Measurements from ENCODE around the gene CCNG1.

DNA sequence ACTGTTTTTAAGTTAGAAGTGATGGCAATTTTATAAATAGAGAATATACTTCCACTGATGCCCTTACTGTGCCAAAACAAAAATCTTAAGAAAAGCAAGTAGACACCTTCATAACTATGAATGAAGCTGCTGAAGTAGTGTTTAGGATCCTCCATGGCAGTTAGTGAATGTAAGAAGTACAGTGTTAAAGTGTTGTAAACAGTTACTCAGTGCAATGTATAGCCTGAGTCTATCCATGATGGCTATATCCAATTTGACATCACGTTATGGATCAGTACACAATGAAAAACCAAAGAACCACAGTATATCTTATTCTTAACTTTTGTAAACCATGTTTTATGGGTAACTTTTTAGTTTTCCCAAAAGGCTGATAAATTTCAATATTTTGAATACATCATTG lies 7.1 kb downstream of the CCNG1 start:
- TF ChIP-seq POLR2A (IDR thresholded peaks at IDR 0.05; ENCODE audit: low read depth, low read length) (no peak), TAF1 (IDR thresholded peaks at IDR 0.05; ENCODE audit: low read depth, low read length) (no peak)

Measured in GM12891 (cell line).